ENCODE data around the gene CAMKMT. TPM values are rescaled to one million over a fixed set of nuclear protein-coding genes. Genes with fewer than 3 reads are reported as not detected.

The CAMKMT gene
- total RNA-seq, 6 experiments from 2014 or later, result 5.1 to 8.6 (median 7.0) TPM

DNA sequence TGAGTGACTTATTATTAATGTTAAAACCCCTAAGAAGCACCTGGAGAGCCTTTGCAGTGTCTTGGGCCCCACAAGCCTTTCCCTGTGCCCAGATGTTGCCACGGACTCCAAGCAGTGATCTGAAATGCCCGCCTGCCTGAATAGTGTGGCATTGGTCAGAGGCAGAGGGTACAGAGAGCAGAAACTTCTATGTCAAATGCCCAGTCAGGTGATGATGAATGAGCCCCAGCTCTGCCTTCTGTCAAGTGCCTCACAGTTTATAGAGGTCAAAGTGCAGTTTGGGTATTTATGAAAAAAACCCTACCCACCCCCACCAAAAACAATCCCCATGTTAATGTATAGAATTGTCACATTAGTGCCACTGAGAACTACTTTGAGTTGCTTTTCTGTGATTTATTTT is 409.8 kb downstream of the CAMKMT start:
- no peak for DNase-seq
- H3K4me3 Mint-ChIP-seq, result no peak overlapping the region
- TF ChIP-seq, protein P1, sequence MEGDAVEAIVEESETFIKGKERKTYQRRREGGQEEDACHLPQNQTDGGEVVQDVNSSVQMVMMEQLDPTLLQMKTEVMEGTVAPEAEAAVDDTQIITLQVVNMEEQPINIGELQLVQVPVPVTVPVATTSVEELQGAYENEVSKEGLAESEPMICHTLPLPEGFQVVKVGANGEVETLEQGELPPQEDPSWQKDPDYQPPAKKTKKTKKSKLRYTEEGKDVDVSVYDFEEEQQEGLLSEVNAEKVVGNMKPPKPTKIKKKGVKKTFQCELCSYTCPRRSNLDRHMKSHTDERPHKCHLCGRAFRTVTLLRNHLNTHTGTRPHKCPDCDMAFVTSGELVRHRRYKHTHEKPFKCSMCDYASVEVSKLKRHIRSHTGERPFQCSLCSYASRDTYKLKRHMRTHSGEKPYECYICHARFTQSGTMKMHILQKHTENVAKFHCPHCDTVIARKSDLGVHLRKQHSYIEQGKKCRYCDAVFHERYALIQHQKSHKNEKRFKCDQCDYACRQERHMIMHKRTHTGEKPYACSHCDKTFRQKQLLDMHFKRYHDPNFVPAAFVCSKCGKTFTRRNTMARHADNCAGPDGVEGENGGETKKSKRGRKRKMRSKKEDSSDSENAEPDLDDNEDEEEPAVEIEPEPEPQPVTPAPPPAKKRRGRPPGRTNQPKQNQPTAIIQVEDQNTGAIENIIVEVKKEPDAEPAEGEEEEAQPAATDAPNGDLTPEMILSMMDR (IDR thresholded peaks at IDR 0.05), result no peak
- peaks cover 20% of the 10 kb centered on the region for H3K27me3 Mint-ChIP-seq (ENCODE audit: insufficient read depth)
- no peaks in the 10 kb centered on the region for H3K4me1 Mint-ChIP-seq (ENCODE audit: low read depth)
- H3K36me3 Mint-ChIP-seq (ENCODE audit: low read depth), result no peaks in the 10 kb centered on the region
- H3K9me3 Mint-ChIP-seq, result no peaks in the 10 kb centered on the region
- H3K27ac Mint-ChIP-seq, result no peak overlapping the region

DNA sequence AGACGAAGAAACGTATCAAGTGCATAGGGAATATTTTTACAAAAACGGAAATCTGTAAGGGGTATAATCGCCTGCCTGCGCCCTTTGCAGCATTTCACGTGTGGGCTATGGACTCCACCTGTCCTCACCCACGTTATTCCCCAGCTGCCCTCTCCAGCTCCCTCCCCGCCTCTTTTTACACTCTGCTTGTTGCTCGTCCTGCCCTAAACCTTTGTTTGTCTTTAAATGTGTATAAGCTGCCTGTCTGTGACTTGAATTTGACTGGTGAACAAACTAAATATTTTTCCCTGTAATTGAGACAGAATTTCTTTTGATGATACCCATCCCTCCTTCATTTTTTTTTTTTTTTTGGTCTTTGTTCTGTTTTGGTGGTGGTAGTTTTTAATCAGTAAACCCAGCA is 410.4 kb downstream of the CAMKMT start:
- DNase-seq, result no peak
- H3K27ac Mint-ChIP-seq, result no peak overlapping the region
- H3K9me3 Mint-ChIP-seq, result no peaks in the 10 kb centered on the region
- H3K27me3 Mint-ChIP-seq (ENCODE audit: insufficient read depth), result peaks cover 24% of the 10 kb centered on the region
- H3K4me1 Mint-ChIP-seq (ENCODE audit: low read depth), result no peaks in the 10 kb centered on the region
- no peak overlapping the region for H3K4me3 Mint-ChIP-seq
- TF ChIP-seq, protein P1 (IDR thresholded peaks at IDR 0.05), result no peak
- no peaks in the 10 kb centered on the region for H3K36me3 Mint-ChIP-seq (ENCODE audit: low read depth)

DNA sequence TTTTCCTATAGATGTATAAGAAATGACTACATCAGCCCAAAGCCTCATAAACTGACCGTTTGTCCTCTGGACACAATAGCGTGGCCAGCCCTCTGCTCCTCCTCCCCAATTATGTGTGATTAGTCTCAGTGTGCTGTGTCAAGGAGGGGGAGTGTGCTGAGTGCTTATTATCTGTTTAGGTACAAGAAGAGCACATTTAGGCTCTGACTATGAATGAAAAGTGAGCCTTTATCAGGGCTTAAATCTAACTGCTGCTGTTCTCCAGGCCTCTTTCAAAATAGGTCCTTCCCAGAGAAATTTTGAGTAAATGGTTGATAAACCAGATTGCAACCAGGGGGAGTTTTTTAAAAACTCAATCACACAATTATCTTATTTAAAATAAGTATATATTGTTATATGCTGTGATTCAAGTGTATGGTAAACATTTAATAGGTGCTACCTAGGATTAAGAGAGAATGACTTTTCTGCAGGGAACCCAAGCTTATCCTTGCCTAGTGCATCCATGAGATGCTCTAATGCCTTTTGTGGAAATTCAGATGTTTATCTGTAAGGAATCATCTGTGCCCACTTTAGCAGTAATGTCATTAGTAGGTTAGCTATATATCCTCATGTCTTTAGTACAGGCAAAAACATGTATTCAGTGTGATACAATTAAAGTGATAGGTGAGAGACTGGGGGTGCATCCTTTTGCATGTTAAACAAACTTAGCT is 411.1 kb downstream of the CAMKMT start:
- Mint-ChIP-seq H3K27ac (no peak overlapping the region), H3K4me3 (no peak overlapping the region), H3K27me3 (ENCODE audit: insufficient read depth) (peaks cover 23% of the 10 kb centered on the region), H3K4me1 (ENCODE audit: low read depth) (0 out of 2 replicates have a peak, but pooled peaks cover 4% of the 10 kb centered on the region), H3K9me3 (no peaks in the 10 kb centered on the region), H3K36me3 (ENCODE audit: low read depth) (no peaks in the 10 kb centered on the region)
- TF ChIP-seq, protein P1 (IDR thresholded peaks at IDR 0.05), result no peak
- DNase-seq, result no peak

DNA sequence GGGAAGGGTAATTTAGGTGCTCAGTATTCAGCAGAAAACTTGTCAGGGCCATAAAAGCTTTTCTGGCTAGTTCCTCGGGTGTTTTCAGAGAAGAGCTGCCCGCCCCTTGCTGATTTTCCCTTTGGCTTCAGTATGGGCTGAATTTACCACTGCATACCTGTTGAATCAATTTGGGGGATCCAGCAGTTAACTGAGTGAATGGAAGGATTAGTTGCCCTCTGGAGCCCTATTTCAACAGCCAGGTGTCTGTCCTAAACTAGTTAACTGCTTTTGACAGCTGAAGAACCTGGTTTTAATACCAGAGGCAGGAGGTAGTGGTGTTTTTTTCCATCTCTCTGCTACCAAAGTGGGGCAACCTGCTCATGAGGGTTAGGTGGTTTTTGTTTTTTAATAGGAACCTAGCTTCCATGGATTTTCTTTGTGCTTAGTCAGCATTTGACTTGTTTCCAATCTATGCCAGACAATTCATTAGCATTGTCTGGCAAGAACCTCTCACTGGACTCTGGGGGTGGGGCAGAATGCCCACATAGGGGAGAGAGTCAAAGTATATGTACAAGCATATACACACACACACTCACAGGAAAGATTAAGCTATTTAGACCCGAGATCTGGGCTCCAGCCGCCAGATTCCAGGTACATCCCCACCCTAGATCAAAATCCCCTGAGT is 413.2 kb downstream of the CAMKMT start:
- Mint-ChIP-seq H3K4me1 (ENCODE audit: low read depth) (0 out of 2 replicates have a peak, but pooled peaks cover 4% of the 10 kb centered on the region), H3K36me3 (ENCODE audit: low read depth) (no peaks in the 10 kb centered on the region), H3K4me3 (no peak overlapping the region), H3K27me3 (ENCODE audit: insufficient read depth) (peaks cover 25% of the 10 kb centered on the region), H3K27ac (no peak overlapping the region), H3K9me3 (no peaks in the 10 kb centered on the region)
- no peak for DNase-seq
- TF ChIP-seq, protein P1 (IDR thresholded peaks at IDR 0.05), result no peak

DNA sequence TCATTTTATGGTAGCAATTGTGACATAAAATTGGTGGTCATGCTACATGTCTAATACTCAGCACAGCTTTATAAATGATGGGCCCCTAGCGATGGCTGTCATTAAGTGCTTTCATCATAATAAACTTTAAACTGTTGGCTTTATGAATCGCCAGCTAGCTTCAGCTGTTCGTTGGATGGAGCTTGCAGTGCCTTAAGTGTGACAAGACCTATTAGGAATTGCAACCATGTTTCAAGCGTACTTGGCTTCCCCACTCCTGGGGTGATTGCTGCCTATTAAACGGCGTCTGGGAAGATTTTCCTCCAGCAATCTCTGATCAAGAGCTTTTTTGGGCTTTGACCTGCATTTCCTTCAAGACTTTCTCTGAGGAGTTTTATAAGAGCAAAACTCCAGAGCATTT is 415.3 kb downstream of the CAMKMT start:
- H3K4me1 Mint-ChIP-seq (ENCODE audit: low read depth), result 0 out of 2 replicates have a peak, but pooled peaks cover 4% of the 10 kb centered on the region
- no peaks in the 10 kb centered on the region for H3K36me3 Mint-ChIP-seq (ENCODE audit: low read depth)
- H3K27me3 Mint-ChIP-seq (ENCODE audit: insufficient read depth), result peaks cover 32% of the 10 kb centered on the region

More for the DNA sequence above, 415.3 kb downstream of the CAMKMT start:
- no peaks in the 10 kb centered on the region; the same call in 1 of the 2 replicates for H3K9me3 Mint-ChIP-seq
- TF ChIP-seq, protein P1 (IDR thresholded peaks at IDR 0.05), result no peak
- H3K4me3 Mint-ChIP-seq, result no peak overlapping the region
- DNase-seq, result no peak
- H3K27ac Mint-ChIP-seq, result no peak overlapping the region
